ENCODE measurements around the gene TMEM178B. TPM values are rescaled to one million over a fixed set of nuclear protein-coding genes. Genes with fewer than 3 reads are reported as not detected.

TMEM178B gene
- total and polyA plus RNA-seq, 9 of the 15 experiments (the other 6 are each of a cell fraction or from before 2014, with no cell fraction given), result under 0.01 to 0.03 (median 0.01) TPM; not detected in 5

DNA sequence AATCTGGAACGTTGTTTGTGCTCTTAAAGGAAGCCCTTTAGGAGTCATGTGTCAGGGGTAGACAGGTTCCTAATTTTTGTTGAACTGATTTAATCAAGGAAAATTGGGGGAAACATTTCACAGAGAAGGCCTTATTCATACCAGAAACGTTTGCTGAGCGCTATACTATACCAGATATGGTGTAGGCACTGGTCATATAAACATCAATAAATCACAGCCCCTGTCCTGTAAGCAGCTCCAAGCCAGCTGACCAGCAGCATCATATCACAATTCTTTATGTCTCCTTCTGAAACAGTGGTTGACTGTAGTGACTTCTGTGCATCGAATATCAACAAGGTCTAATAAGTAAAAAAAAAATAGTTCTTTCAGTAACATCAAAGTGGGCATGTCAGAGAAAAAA lies 1.1 kb downstream of the TMEM178B start:
- H3K9me1 ChIP-seq (ENCODE audit: control insufficient read depth, insufficient read depth, low read length), result no peaks in the 10 kb centered on the region
- 1% methylated on average over 4 of the region's 4 CpGs for WGBS (ENCODE audit: insufficient coverage, low coverage, missing lambda C conversion rate)
- no peaks in the 10 kb centered on the region for H3K79me2 ChIP-seq (ENCODE audit: control insufficient read depth, insufficient read depth, low read length)
- H3K9me3 ChIP-seq (replicated peaks; ENCODE audit: control insufficient read depth, insufficient read depth, low read depth, low read length), result no peaks in the 10 kb centered on the region
- ATAC-seq, result no peak
- H3K9ac ChIP-seq (ENCODE audit: insufficient read depth in 1 of 2, low read depth in 2 of 2, low read length in 2 of 2), result no peak overlapping the region
- no TSS peak for BruUV-seq (replicated peaks)
- H4K20me1 ChIP-seq (replicated peaks; ENCODE audit: control insufficient read depth, insufficient read depth, low read length), result no peaks in the 10 kb centered on the region; the same call in 1 of the 2 replicates
- H3K36me3 ChIP-seq (ENCODE audit: control insufficient read depth, insufficient read depth, low read length), result no peaks in the 10 kb centered on the region
- in situ Hi-C loops (cut with MboI), result no loop called here
- ChIA-PET CTCF (ENCODE audit: low intra/inter-chr PET ratio) (no interaction called here), POLR2A (interaction anchor here (0.6 to 1.2 kb wide), 2 partner anchors 9 to 203 kb away, joined by 4 read pairs; no protein-coding TSS in a partner anchor)
- no peak overlapping the region for H2AFZ ChIP-seq (ENCODE audit: low read depth, low read length)
- H3K4me2 ChIP-seq (ENCODE audit: insufficient read depth, low read length), result no peak overlapping the region
- no peak for FAIRE-seq
- no peak for DNase-seq (ENCODE audit: extremely low read depth in 1 of 4, low spot score in 3 of 4)
- peaks cover 53 to 58% of the 10 kb centered on the region in 2 experiments for H3K27me3 ChIP-seq (ENCODE audit: control insufficient read depth in 2 of 2, insufficient read depth in 2 of 2, low read length in 2 of 2)
- H3K27ac ChIP-seq (ENCODE audit: extremely low read depth, low read depth, low read length), result no peak overlapping the region
- intact Hi-C loops (cut with micrococcal nuclease), result loop anchor here (5.0 to 10.0 kb wide), 2 partner anchors 457 to 580 kb away; no protein-coding TSS in a partner anchor
- no peak overlapping the region for H3K4me3 ChIP-seq
- H3K4me1 ChIP-seq (replicated peaks in 1 of 2; ENCODE audit: control insufficient read depth in 2 of 2, insufficient read depth in 2 of 2, low read length in 2 of 2), result peaks cover 0 to 31% of the 10 kb centered on the region in 2 experiments; a peak in 2 of 5 replicates
- no peak for TF ChIP-seq SRF (CRISPR knock-in tag; IDR thresholded peaks at IDR 0.05)
- TF ChIP-seq ZNF407 (IDR thresholded peaks at IDR 0.05; ENCODE audit: low read depth), result no peak
- TF ChIP-seq DACH1 (IDR thresholded peaks at IDR 0.05; ENCODE audit: partially characterized antibody), result no peak
- no peak for TF ChIP-seq ZNF764 (CRISPR knock-in tag; IDR thresholded peaks at IDR 0.05; ENCODE audit: low read depth)
- no peak for TF ChIP-seq ASH1L (IDR thresholded peaks at IDR 0.05; ENCODE audit: borderline replicate concordance, low read depth, partially characterized antibody)
- TF ChIP-seq GATA2 (CRISPR knock-in tag; IDR thresholded peaks at IDR 0.05), result no peak
- TF ChIP-seq ILF3 (IDR thresholded peaks at IDR 0.05; ENCODE audit: borderline replicate concordance), result no peak
- no peak for TF ChIP-seq JUNB (CRISPR knock-in tag; conservative IDR thresholded peaks at IDR 0.05)
- TF ChIP-seq NONO (IDR thresholded peaks at IDR 0.05; ENCODE audit: low read depth in 2 of 2, low read length in 1 of 2), result no peak
- no peak for TF ChIP-seq CBX8 (IDR thresholded peaks at IDR 0.05; ENCODE audit: borderline replicate concordance, extremely low read depth, low read depth, low read length, poor library complexity, severe bottlenecking)
- TF ChIP-seq, protein P1, sequence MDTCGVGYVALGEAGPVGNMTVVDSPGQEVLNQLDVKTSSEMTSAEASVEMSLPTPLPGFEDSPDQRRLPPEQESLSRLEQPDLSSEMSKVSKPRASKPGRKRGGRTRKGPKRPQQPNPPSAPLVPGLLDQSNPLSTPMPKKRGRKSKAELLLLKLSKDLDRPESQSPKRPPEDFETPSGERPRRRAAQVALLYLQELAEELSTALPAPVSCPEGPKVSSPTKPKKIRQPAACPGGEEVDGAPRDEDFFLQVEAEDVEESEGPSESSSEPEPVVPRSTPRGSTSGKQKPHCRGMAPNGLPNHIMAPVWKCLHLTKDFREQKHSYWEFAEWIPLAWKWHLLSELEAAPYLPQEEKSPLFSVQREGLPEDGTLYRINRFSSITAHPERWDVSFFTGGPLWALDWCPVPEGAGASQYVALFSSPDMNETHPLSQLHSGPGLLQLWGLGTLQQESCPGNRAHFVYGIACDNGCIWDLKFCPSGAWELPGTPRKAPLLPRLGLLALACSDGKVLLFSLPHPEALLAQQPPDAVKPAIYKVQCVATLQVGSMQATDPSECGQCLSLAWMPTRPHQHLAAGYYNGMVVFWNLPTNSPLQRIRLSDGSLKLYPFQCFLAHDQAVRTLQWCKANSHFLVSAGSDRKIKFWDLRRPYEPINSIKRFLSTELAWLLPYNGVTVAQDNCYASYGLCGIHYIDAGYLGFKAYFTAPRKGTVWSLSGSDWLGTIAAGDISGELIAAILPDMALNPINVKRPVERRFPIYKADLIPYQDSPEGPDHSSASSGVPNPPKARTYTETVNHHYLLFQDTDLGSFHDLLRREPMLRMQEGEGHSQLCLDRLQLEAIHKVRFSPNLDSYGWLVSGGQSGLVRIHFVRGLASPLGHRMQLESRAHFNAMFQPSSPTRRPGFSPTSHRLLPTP (IDR thresholded peaks at IDR 0.05; ENCODE audit: borderline replicate concordance, extremely low read depth, insufficient read length), result no peak
